IMR-90 (cell line): ENCODE measurements around the gene SLC25A26.

Experiments used
- BHLHE40 ChIP-seq: fragments of 150-350 bp; IDR thresholded peaks from 2 replicates; pipeline ENCODE4 v1.6.1; 2016; ENCODE audit warnings: mild to moderate bottlenecking, low read depth, low read length
- MAZ ChIP-seq: IDR thresholded peaks from 2 replicates; pipeline ENCODE4 v1.6.1; 2012; ENCODE audit warnings: low read depth, mild to moderate bottlenecking, low read length, improper control_type of control experiment, moderate library complexity, borderline replicate concordance
- POLR2A ChIP-seq: IDR thresholded peaks from 2 replicates; pipeline ENCODE4 v1.6.1; 2012; ENCODE audit warnings: mild to moderate bottlenecking, low read depth, low read length
- RAD21 ChIP-seq: IDR thresholded peaks from 2 replicates; pipeline ENCODE4 v1.6.1; 2012; ENCODE audit warnings: low read length, improper control_type of control experiment
- RCOR1 ChIP-seq: IDR thresholded peaks from 2 replicates; pipeline ENCODE4 v1.6.1; 2012; ENCODE audit warnings: mild to moderate bottlenecking, low read length, improper control_type of control experiment; ENCODE audit not compliant: insufficient replicate concordance
- TF ChIP-seq, protein P1 (sequence below): conservative IDR thresholded peaks from 2 replicates; pipeline ENCODE4 v1.5.1; 2012; ENCODE audit warnings: mild to moderate bottlenecking, low read depth, low read length, improper control_type of control experiment
- TF ChIP-seq, protein P2 (sequence below): fragments of 150-350 bp; IDR thresholded peaks from 2 replicates; pipeline ENCODE4 v1.6.1; 2016; ENCODE audit warnings: low read depth, mild to moderate bottlenecking, low read length, moderate library complexity, borderline replicate concordance

DNA sequence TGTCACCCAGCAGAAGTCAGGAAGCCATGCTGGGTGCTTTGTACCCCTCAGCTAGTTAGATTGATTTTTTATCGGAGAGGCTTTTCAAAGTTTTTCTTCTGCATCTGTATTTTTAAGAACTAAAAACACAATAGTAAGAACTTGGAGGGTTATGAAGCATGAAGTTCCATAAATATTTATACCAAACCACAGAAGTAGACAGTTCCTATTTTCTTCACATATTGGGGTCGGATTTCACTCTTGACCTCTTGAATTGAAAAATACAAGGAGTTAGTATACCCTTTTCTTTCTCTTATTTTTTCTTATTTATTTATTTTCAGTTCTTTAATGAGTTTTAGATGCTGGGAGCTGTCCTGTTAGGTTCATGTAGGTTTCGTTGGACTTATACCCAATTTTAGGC, 35.1 kb downstream of the SLC25A26 start:
- TF ChIP-seq, protein P1, sequence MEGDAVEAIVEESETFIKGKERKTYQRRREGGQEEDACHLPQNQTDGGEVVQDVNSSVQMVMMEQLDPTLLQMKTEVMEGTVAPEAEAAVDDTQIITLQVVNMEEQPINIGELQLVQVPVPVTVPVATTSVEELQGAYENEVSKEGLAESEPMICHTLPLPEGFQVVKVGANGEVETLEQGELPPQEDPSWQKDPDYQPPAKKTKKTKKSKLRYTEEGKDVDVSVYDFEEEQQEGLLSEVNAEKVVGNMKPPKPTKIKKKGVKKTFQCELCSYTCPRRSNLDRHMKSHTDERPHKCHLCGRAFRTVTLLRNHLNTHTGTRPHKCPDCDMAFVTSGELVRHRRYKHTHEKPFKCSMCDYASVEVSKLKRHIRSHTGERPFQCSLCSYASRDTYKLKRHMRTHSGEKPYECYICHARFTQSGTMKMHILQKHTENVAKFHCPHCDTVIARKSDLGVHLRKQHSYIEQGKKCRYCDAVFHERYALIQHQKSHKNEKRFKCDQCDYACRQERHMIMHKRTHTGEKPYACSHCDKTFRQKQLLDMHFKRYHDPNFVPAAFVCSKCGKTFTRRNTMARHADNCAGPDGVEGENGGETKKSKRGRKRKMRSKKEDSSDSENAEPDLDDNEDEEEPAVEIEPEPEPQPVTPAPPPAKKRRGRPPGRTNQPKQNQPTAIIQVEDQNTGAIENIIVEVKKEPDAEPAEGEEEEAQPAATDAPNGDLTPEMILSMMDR, result no peak
- TF ChIP-seq BHLHE40 (no peak), POLR2A (no peak), MAZ (no peak), RAD21 (no peak), RCOR1 (no peak)
- TF ChIP-seq, protein P2, sequence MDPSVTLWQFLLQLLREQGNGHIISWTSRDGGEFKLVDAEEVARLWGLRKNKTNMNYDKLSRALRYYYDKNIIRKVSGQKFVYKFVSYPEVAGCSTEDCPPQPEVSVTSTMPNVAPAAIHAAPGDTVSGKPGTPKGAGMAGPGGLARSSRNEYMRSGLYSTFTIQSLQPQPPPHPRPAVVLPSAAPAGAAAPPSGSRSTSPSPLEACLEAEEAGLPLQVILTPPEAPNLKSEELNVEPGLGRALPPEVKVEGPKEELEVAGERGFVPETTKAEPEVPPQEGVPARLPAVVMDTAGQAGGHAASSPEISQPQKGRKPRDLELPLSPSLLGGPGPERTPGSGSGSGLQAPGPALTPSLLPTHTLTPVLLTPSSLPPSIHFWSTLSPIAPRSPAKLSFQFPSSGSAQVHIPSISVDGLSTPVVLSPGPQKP, result no peak
